ENCODE measurements around the gene CNNM1.
A peak's percentile ranks its signal among the peaks of the same experiment; 100 is the strongest.

The CNNM1 gene

GRCh38 chr10:99424656-99425055 is 95.5 kb downstream of the CNNM1 start:
- no peak for DNase-seq

GRCh38 chr10:99425204-99425603 is 96.0 kb downstream of the CNNM1 start:
- no peak for DNase-seq

GRCh38 chr10:99426689-99427088 is 97.5 kb downstream of the CNNM1 start:
- DNase-seq, result no peak

GRCh38 chr10:99427566-99428190 is 98.5 kb downstream of the CNNM1 start:
- DNase-seq, result no peak

GRCh38 chr10:99429517-99430095 is 100.5 kb downstream of the CNNM1 start:
- no peak for DNase-seq

GRCh38 chr10:99430116-99430450 is 100.9 kb downstream of the CNNM1 start:
- no peak for DNase-seq

GRCh38 chr10:99430451-99431189 is 101.5 kb downstream of the CNNM1 start, which contains the start of gene GOT1:
Gene GOT1, minus strand, starts transcription at chr10:99430624. Its CDS starts 59 bp downstream, at chr10:99430565.
- DNase-seq, result peak; percentile 99

GRCh38 chr10:99431190-99431760 is 102.1 kb downstream of the CNNM1 start:
- no peak for DNase-seq

- DNase-seq, result no peak
Observed at GRCh38 chr10:99432047-99432446, 102.9 kb downstream of the CNNM1 start.

GRCh38 chr10:99432881-99433280 is 103.7 kb downstream of the CNNM1 start:
- DNase-seq, result no peak

DNA sequence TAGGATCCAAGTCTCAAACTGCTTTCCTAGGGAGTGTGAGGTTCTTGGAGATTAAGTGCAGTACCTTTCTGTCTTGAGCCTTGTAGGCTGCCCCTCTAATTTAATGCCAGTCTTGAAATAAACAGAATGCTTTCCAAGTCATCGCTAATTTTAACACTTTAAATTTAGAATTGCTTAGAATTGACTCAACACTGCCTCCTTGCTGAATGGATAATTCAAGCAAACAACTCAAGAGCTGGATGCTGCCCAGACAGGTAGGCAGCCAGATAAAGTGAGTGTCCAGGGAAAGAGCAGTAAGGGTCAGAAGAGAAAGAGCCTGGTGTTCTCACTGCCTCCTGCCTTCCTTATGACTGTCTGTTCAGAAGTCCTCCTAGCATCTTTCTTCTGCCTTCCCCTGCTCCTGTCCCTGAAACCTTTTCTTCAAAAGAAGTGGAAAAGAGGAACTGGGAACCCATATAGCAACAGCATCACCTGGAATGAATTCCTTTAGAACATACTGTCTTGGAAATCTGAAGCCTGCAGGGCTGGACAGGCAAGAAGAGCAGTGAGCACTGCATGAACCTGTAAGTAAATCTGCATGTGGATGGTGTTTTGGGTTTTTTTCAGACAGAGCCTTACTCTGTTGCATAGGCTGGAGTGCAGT is 104.3 kb downstream of the CNNM1 start:
- no peak for DNase-seq

GRCh38 chr10:99435986-99436638 is 107.0 kb downstream of the CNNM1 start:
- no peak for DNase-seq

DNA sequence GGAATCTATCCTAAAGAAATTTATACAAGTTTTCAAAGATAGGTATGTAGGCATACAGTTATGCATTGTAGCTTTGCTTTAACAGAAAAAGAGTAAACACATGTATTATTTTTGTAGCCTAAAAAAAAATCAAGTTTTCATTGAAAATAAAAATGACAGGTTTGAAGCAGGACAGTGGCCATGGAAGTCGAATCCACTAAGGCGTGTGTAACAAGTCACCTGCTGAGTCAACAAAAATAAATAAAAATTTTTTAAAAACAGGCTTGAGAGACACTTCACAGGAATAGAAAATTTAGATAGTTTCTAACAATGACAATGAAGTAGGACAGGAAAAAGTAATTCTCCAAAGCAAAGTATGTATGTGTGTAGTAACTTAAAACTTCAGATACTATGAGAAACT is 109.7 kb downstream of the CNNM1 start:
- no peak for DNase-seq

GRCh38 chr10:99442394-99442793 is 113.2 kb downstream of the CNNM1 start:
- no peak for DNase-seq

- no peak for DNase-seq
Observed at GRCh38 chr10:99443500-99443899, 114.3 kb downstream of the CNNM1 start.

Data from NCI-H510A (cell line).